Stomach (tissue), 9 donors: ENCODE measurements around the gene LSM14A. TPM values are rescaled to one million over a fixed set of nuclear protein-coding genes. Genes with fewer than 3 reads are reported as not detected.

Source experiments
- DNase-seq, 2 donors: peaks; one replicate each; pipeline versions ENCODE4 v3.0.0 to v3.0.0-alpha.2; 2013 to 2019
- H3K27ac ChIP-seq, 5 donors: fragments of 200-600 bp in 4 of 5; sonication (generic) in 4 of 5; one replicate each; pipeline ENCODE4 v1.5.1; 2013 to 2019; ENCODE audit warnings: mild to moderate bottlenecking in 1 of 5, moderate library complexity in 1 of 5
- H3K27me3 ChIP-seq, 3 donors: fragments of 200-600 bp; sonication (generic); one replicate each; pipeline ENCODE4 v1.5.1; 2017 to 2019; ENCODE audit warnings: mixed run types in 1 of 3
- H3K36me3 ChIP-seq, 4 donors: fragments of 200-600 bp; sonication (generic); 1 replicate in 3 of 4; 2 replicates in 1 of 4; pipeline ENCODE4 v1.5.1; 2016 to 2019
- H3K4me1 ChIP-seq, 4 donors: fragments of 200-600 bp; sonication (generic); one replicate each; pipeline ENCODE4 v1.5.1; 2016 to 2019
- H3K4me3 ChIP-seq, 4 donors: fragments of 200-600 bp; sonication (generic) in 3 of 4; one replicate each; pipeline ENCODE4 v1.5.1; 2016 to 2019; ENCODE audit warnings: mild to moderate bottlenecking in 1 of 4
- H3K9me3 ChIP-seq, 4 donors: fragments of 200-600 bp; sonication (generic); one replicate each; pipeline ENCODE4 v1.5.1; 2016 to 2019
- CTCF ChIP-seq, 7 experiments: fragments of 450-650 bp in 4 of 7; fragments of 200-600 bp in 3 of 7; sonication (generic) in 3 of 7; IDR thresholded peaks; one replicate each; pipeline ENCODE4 v1.5.1; 2016 to 2019; ENCODE audit warnings: antibody characterized with exemption in 7 of 7, control low read depth in 2 of 7, mild to moderate bottlenecking in 1 of 7
- EP300 ChIP-seq: sonication (generic); formaldehyde crosslinking; IDR thresholded peaks from one replicate; pipeline ENCODE4 v1.6.1; 2017; ENCODE audit warnings: antibody characterized with exemption
- POLR2A ChIP-seq, 4 donors: fragments of 450-650 bp; IDR thresholded peaks; one replicate each; pipeline ENCODE4 v1.6.1; 2016; ENCODE audit warnings: antibody characterized with exemption in 4 of 4, control low read depth in 2 of 4, mild to moderate bottlenecking in 1 of 4, moderate library complexity in 1 of 4
- POLR2AphosphoS5 ChIP-seq, 3 donors: sonication (generic); formaldehyde crosslinking; IDR thresholded peaks; one replicate each; pipeline ENCODE4 v1.6.1; 2016; ENCODE audit warnings: antibody characterized with exemption in 3 of 3
- WGBS, 5 donors: extraction: QIAGEN DNeasy Blood & Tissue Kit in 3 of 5; methylation state at CpG; one replicate each; pipeline versions ENCODE4 v1.1.5 to v1.1.7; 2013 to 2018; 5-methylcytosine and 5-hydroxymethylcytosine counted together
- intact Hi-C: fragments of 100-400 bp; cut with DNase I; formaldehyde crosslinking; loops from one replicate; pipeline ENCODE4 v1.15.1; 2023; ENCODE audit warnings: low total_unique reads
- polyA plus RNA-seq, 3 donors: library from polyadenylated mRNA; stranded (reverse); fragments of 200-250 nt; gene quantifications; one replicate each; pipeline ENCODE4 v1.2.3, GENCODE V29; 2013
- total RNA-seq, 5 donors: library from RNA; depleted of rRNA; stranded (reverse); fragments of >200 nt; gene quantifications; one replicate each; pipeline versions ENCODE4 v1.1.0 to v1.2.3, GENCODE V29; 2014 to 2016
- donor health status: healthy with polysubstance abuse.
- donor health status: Bipolar disorder and iron deficiency.
- donor health status: healthy.

LSM14A gene
- total and polyA plus RNA-seq, 8 donors = 38.4 to 227 (median 111) TPM

GRCh38 chr19:34208291-34208884, 36.1 kb downstream of the LSM14A start:
- Histone ChIP-seq H3K4me3 (no peak overlapping the region), H3K27me3 (no peaks in the 10 kb centered on the region), H3K9me3 (no peaks in the 10 kb centered on the region), H3K36me3 (peaks cover 24 to 87% (median 70%) of the 10 kb centered on the region in 4 donors), H3K4me1 (no peaks in the 10 kb centered on the region), H3K27ac (no peak overlapping the region)
- intact Hi-C loops = no loop called here
- TF ChIP-seq EP300 = no peak
- no peak for TF ChIP-seq CTCF (IDR thresholded peaks at IDR 0.05)
- TF ChIP-seq POLR2A (IDR thresholded peaks at IDR 0.05) = no peak
- no peak for TF ChIP-seq POLR2AphosphoS5 (IDR thresholded peaks at IDR 0.05)
- WGBS, 5 donors = 91 to 100% (median 100%) methylated on average over 1 of the region's 1 CpG
- DNase-seq = no peak

- H3K4me3 ChIP-seq = no peak overlapping the region
- no peaks in the 10 kb centered on the region for H3K4me1 ChIP-seq
- intact Hi-C loops = no loop called here
- H3K36me3 ChIP-seq = peaks cover 24 to 93% (median 82%) of the 10 kb centered on the region in 4 donors
- DNase-seq = no peak
- TF ChIP-seq POLR2A (IDR thresholded peaks at IDR 0.05) (no peak), CTCF (IDR thresholded peaks at IDR 0.05) (no peak), POLR2AphosphoS5 (IDR thresholded peaks at IDR 0.05) (no peak), EP300 (no peak)
- no peak overlapping the region for H3K27ac ChIP-seq
- H3K9me3 ChIP-seq = no peaks in the 10 kb centered on the region
- WGBS, 5 donors = 82 to 92% (median 88%) methylated on average over 4 of the region's 4 CpGs
- H3K27me3 ChIP-seq = no peaks in the 10 kb centered on the region
These were observed 37.4 kb downstream of the LSM14A start for GRCh38 chr19:34209726-34210125.

GRCh38 chr19:34213283-34213682, 41.0 kb downstream of the LSM14A start:
- intact Hi-C loops = no loop called here
- no peaks in the 10 kb centered on the region for H3K9me3 ChIP-seq
- DNase-seq = no peak
- peaks cover 6 to 16% (median 7%) of the 10 kb centered on the region in 4 donors for H3K4me1 ChIP-seq
- 89 to 98% (median 92%) methylated on average over 2 of the region's 2 CpGs for WGBS, 5 donors
- H3K36me3 ChIP-seq = peaks cover 24 to 92% (median 86%) of the 10 kb centered on the region in 4 donors
- no peak overlapping the region for H3K27ac ChIP-seq
- no peaks in the 10 kb centered on the region for H3K27me3 ChIP-seq
- TF ChIP-seq POLR2AphosphoS5 (IDR thresholded peaks at IDR 0.05) = no peak
- no peak for TF ChIP-seq POLR2A (IDR thresholded peaks at IDR 0.05)
- TF ChIP-seq EP300 = no peak
- TF ChIP-seq CTCF (IDR thresholded peaks at IDR 0.05) = no peak
- no peak overlapping the region for H3K4me3 ChIP-seq

GRCh38 chr19:34214040-34214439, 41.7 kb downstream of the LSM14A start:
- Histone ChIP-seq H3K27me3 (no peaks in the 10 kb centered on the region), H3K36me3 (peaks cover 20 to 88% (median 81%) of the 10 kb centered on the region in 4 donors), H3K4me3 (no peak overlapping the region), H3K4me1 (peaks cover 9 to 23% (median 13%) of the 10 kb centered on the region in 4 donors), H3K9me3 (no peaks in the 10 kb centered on the region), H3K27ac (no peak overlapping the region)
- intact Hi-C loops = no loop called here
- WGBS, 5 donors = 95 to 100% (median 97%) methylated on average over 4 of the region's 4 CpGs
- no peak for TF ChIP-seq POLR2A (IDR thresholded peaks at IDR 0.05)
- no peak for TF ChIP-seq EP300
- TF ChIP-seq CTCF (IDR thresholded peaks at IDR 0.05) = no peak
- TF ChIP-seq POLR2AphosphoS5 (IDR thresholded peaks at IDR 0.05) = no peak
- DNase-seq = no peak
